A549 (cell line): ENCODE results near the gene PCDH9.

Source experiments
- BHLHE40 ChIP-seq: IDR thresholded peaks from 2 replicates; pipeline ENCODE4 v1.6.1; 2012; ENCODE audit warnings: low read depth, low read length, inconsistent platforms
- MAFK ChIP-seq: fragments of 450-650 bp; IDR thresholded peaks from 2 replicates; pipeline ENCODE4 v1.6.1; 2014; ENCODE audit not compliant: partially characterized antibody
- TP53 ChIP-seq: fragments of 250-450 bp; sonication (Bioruptor Pico); IDR thresholded peaks from 2 replicates; pipeline ENCODE4 v1.5.0; 2021; ENCODE audit warnings: mild to moderate bottlenecking, moderate library complexity

- no peak for TF ChIP-seq BHLHE40
- TF ChIP-seq MAFK: no peak
- no peak for TF ChIP-seq TP53 (CRISPR knock-in tag)
Observed at GRCh38 chr13:66849706-66850105, 380.4 kb downstream of the PCDH9 start.
